H1 (cell line): ENCODE results near the gene NOS3. TPM values are rescaled to one million over a fixed set of nuclear protein-coding genes. Genes with fewer than 3 reads are reported as not detected.

ENCODE experiments used
- CTCF ChIP-seq, 3 experiments: IDR thresholded peaks; 1 replicate in 2 of 3; 2 replicates in 1 of 3; pipeline versions ENCODE4 v1.5.1 to v1.6.1; 2011; ENCODE audit warnings: low read length in 3 of 3, mild to moderate bottlenecking in 3 of 3, inconsistent platforms in 2 of 3, low read depth in 1 of 3, moderate library complexity in 1 of 3; ENCODE audit not compliant: insufficient read depth in 1 of 3; ENCODE audit errors: control extremely low read depth in 1 of 3
- KDM1A ChIP-seq: fragments of 200-600, 300-600 bp; sonication (generic); IDR thresholded peaks from 2 replicates; pipeline ENCODE4 v1.7.1; 2016; ENCODE audit warnings: mild to moderate bottlenecking, low read length, borderline replicate concordance
- KDM5A ChIP-seq: fragments of 200-600 bp; IDR thresholded peaks from 2 replicates; pipeline ENCODE4 v1.7.1; 2012; ENCODE audit warnings: mild to moderate bottlenecking, low read length, inconsistent platforms, mixed read lengths
- PHF8 ChIP-seq: fragments of 200-600 bp; sonication (generic); conservative IDR thresholded peaks from 2 replicates; pipeline ENCODE4 v1.7.1; 2012; ENCODE audit warnings: low read depth, mild to moderate bottlenecking, inconsistent platforms, low read length, moderate library complexity
- RAD21 ChIP-seq, 2 experiments: IDR thresholded peaks in 1 of 2; conservative IDR thresholded peaks in 1 of 2; 2 replicates each; pipeline ENCODE4 v1.6.1; 2011; ENCODE audit warnings: low read depth in 2 of 2, low read length in 2 of 2, improper control_type of control experiment in 1 of 2, inconsistent platforms in 1 of 2, mild to moderate bottlenecking in 1 of 2, moderate library complexity in 1 of 2
- polyA plus RNA-seq, 7 experiments: library from polyadenylated mRNA; depleted of rRNA in 3 of 7; stranded (reverse) in 5 of 7; unstranded in 2 of 7; fragments of >200 nt in 5 of 7; fragments of 200-250 nt in 2 of 7; gene quantifications; 1 replicate in 5 of 7; 2 replicates in 1 of 7; 4 replicates in 1 of 7; pipeline versions ENCODE4 v1.2.1 to v1.2.3, GENCODE V29; 2011 to 2013; ENCODE audit warnings: missing spikeins in 2 of 7, mixed read lengths in 2 of 7
- total RNA-seq: library from RNA; stranded (reverse); fragmentation: NEBNext Ultra II Directional; extraction: Animal tissue kit (Norgen Biotek cat#: 25700); gene quantifications from 2 replicates; pipeline ENCODE4 v1.2.1, GENCODE V29; 2021

Gene NOS3
- total and polyA plus RNA-seq, 2 of the 8 experiments (the other 6 are each of a cell fraction or from before 2014, with no cell fraction given), result 4.4 to 16.2 TPM

- TF ChIP-seq CTCF (IDR thresholded peaks at IDR 0.05; ENCODE audit: control extremely low read depth in 1 of 3, insufficient read depth in 1 of 3, low read depth in 1 of 3, low read length in 3 of 3) (no peak), KDM1A (no peak), KDM5A (no peak), RAD21 (IDR thresholded peaks at IDR 0.05 in 1 of 2, conservative IDR thresholded peaks at IDR 0.05 in 1 of 2; ENCODE audit: low read depth in 2 of 2, low read length in 2 of 2) (no peak), PHF8 (no peak)
These were observed 30.8 kb upstream of the NOS3 start (continued) for GRCh38 chr7:150959739-150960734.
